Central memory CD8-positive, alpha-beta T cell (primary cell): ENCODE measurements around the gene PCP4.

Experiments
- ATAC-seq: fragments of 150-1000 bp; cut with Tn5 transposase; replicated peaks from 2 replicates; pipeline ENCODE4 v1.10.0; 2022; ENCODE audit warnings: mild to moderate bottlenecking, moderate FRiP score, moderate number of reproducible peaks; ENCODE audit not compliant: poor library complexity, severe bottlenecking; ENCODE audit errors: extremely low read depth
- DNase-seq, 2 donors: peaks; one replicate each; pipeline ENCODE4 v3.0.0; 2021; ENCODE audit warnings: low spot score in 2 of 2
- H3K27ac Mint-ChIP-seq: one replicate; pipeline ENCODE4 v1.8.0; 2022; ENCODE audit warnings: low read depth, mild to moderate bottlenecking, moderate library complexity, mixed read lengths
- H3K27me3 Mint-ChIP-seq: one replicate; pipeline ENCODE4 v1.8.0; 2022; ENCODE audit warnings: mixed read lengths
- H3K36me3 Mint-ChIP-seq: one replicate; pipeline ENCODE4 v1.8.0; 2022; ENCODE audit warnings: mild to moderate bottlenecking, moderate library complexity, mixed read lengths; ENCODE audit not compliant: insufficient read depth
- H3K4me1 Mint-ChIP-seq: one replicate; pipeline ENCODE4 v1.8.0; 2022; ENCODE audit warnings: mixed read lengths
- H3K4me3 Mint-ChIP-seq: one replicate; pipeline ENCODE4 v1.8.0; 2022; ENCODE audit warnings: mild to moderate bottlenecking, moderate library complexity, mixed read lengths
- H3K9me3 Mint-ChIP-seq: one replicate; pipeline ENCODE4 v1.8.0; 2022; ENCODE audit warnings: mixed read lengths

PCP4 gene

DNA sequence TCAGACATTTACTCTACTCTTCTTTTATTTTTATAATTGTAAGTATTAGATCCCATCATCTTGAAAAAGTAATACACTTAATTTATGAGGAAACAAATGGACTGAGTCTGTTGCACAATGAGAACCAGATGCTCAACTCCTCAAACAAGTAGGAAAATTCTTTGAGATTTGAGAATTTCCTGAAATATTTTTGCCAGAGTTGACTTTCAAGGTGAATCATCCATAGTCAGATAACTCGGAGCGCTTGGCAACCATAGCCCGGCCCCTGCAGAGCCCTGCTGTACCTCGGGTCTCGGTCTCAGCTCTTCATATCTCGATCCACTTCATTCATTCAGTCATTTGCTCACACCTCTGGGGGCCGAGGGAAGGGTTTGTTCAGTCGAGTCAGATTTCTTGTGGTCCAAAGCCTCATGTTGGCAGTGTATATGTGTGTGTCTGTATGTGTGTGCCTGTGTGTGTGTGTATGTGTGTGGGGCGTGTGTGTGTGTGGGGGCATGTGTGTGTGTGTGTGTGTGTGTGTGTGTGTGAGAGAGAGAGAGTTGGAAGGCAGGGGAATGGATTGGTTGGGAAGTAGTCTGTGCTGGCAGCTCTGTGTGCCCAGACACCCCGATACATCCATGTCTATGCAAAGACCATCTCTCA, 18.1 kb upstream of the PCP4 start:
- DNase-seq, result no peak
- Mint-ChIP-seq H3K27me3 (no peaks in the 10 kb centered on the region), H3K9me3 (peaks cover 3% of the 10 kb centered on the region), H3K4me1 (no peaks in the 10 kb centered on the region), H3K4me3 (no peak overlapping the region), H3K36me3 (no peaks in the 10 kb centered on the region), H3K27ac (no peak overlapping the region)
- ATAC-seq, result no peak

DNA sequence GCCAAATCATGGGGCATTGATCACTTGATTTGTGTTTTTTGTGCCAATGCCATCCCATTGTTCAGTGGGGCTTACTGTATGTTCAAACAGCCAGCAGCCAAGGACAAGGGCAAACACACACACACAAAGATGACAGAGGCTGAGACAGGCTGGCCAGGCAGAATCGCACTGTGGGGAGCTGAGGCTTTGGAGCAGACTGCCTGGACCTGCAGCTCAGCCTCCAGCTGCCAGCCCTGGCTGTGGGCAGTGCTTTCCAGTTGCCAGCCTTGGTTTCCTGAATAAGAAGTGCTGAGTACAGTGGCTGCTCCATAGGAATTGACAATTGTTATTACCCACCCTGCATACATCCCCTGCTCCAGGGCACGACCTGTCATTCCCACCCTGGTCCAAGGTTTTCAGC, 16.9 kb upstream of the PCP4 start:
- DNase-seq (no peak), ATAC-seq (no peak)
- Mint-ChIP-seq H3K36me3 (no peaks in the 10 kb centered on the region), H3K4me3 (no peak overlapping the region), H3K27me3 (no peaks in the 10 kb centered on the region), H3K27ac (no peak overlapping the region), H3K9me3 (peaks cover 5% of the 10 kb centered on the region), H3K4me1 (no peaks in the 10 kb centered on the region)

DNA sequence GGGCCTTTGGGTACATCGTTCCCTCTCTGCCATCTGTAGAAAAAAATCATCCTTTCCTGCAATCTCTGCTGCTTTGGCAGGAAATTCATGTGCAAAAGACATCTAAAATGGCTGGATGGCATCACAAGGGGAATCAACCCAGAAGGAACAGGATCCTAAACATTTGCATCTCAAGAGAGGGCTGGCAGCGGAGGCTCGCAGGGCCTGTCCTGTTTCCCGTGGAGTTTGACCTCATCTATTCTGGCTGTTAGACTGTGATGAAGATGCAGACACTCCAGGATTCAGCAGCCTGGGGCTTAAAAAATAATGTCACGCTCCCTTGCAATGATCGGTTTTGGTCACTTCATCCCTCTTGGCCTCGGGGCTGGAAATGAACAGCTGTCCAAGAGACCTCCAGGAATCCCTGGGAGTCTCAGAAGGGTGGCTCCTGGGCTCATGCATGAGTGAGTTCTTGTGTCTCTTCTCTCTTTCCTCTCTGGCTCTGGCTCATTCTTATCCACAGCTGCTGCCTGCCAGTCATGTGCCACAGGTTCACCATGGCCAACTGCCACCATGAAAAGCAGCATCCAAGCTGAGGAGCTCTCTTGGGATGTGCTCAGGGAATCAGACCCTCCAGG, 16.1 kb upstream of the PCP4 start:
- Mint-ChIP-seq H3K4me3 (no peak overlapping the region), H3K36me3 (no peaks in the 10 kb centered on the region)
- ATAC-seq, result no peak

DNA sequence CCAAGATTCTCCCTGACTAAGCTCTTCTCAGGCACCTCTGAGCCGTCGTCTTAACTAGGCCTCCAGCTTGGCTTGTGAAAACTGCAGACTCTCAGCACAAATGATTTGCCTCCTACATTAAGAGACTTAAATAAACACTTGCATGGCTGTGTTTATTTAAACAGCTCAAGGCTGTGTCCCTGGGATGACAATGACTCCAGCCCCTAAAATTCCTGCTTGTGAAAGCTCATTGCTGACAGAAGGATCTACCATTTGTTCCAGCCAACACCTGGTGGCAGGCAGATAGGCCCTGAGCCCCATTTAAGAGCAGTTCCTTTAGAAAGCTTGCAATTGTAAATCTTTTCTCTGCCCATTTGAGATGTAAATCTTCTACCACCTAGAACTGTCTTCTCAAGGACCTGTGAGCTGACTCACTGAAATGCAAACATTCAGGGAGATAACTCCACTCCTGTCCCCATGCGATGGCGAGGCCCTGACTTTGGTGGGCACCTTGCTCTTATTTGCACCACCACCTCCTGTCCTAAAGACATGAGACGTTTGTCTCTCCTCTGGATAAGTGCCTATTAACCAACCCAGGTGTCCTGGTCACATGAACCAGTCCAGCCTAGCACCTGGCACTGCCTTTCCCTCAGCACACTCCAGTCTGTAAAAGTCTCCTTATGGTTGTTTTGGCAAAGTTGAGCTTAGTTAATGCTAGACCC, 15.1 kb upstream of the PCP4 start:
- Mint-ChIP-seq H3K9me3 (peaks cover 5% of the 10 kb centered on the region), H3K4me1 (no peaks in the 10 kb centered on the region), H3K27me3 (no peaks in the 10 kb centered on the region), H3K27ac (no peak overlapping the region), H3K4me3 (no peak overlapping the region), H3K36me3 (peaks cover 2% of the 10 kb centered on the region)
- DNase-seq (no peak), ATAC-seq (no peak)

More for the DNA sequence above, 16.1 kb upstream of the PCP4 start:
- no peak for DNase-seq
- peaks cover 5% of the 10 kb centered on the region for H3K9me3 Mint-ChIP-seq
- H3K27me3 Mint-ChIP-seq, result no peaks in the 10 kb centered on the region
- H3K27ac Mint-ChIP-seq, result no peak overlapping the region
- H3K4me1 Mint-ChIP-seq, result no peaks in the 10 kb centered on the region

DNA sequence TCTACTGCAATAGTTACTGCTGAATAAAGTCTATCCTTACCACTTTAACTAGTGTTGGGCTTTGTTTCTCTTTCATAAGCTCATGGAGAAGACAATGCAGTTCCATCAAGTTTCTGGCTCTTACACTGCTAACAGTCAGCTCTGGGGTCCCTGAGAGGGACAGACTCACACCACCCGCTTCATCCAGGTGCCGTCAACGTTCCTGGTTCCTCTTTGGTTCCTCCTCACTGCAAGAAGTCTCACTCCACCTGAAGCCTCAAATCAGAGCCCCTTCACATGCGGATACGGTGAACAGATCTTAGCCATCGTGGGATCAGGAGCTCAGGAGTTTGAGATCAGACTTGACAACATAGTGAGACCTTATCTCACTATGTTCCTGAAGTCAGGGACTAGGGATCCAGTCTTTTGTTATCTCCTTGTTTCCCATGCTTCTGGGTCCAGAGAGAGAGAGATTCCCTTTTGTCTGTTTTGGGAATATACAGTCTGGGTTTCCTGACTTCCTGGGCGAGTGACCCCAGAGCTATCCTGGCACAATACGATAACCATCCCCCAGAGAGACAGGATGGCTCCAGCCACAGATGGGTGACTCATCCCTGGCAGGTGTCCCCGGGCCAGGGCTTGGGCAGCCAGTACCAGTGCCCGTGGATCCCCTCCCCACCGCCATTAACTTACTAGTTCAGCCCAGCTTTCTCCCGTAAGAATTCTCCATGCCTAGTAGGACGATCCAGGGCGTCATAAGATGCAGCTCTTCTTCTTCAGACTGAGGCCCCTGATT, 14.3 kb upstream of the PCP4 start:
- Mint-ChIP-seq H3K36me3 (peaks cover 2% of the 10 kb centered on the region), H3K27ac (no peak overlapping the region), H3K9me3 (peaks cover 5% of the 10 kb centered on the region), H3K4me3 (no peak overlapping the region), H3K4me1 (no peaks in the 10 kb centered on the region), H3K27me3 (no peaks in the 10 kb centered on the region)
- ATAC-seq, result no peak
- no peak for DNase-seq

DNA sequence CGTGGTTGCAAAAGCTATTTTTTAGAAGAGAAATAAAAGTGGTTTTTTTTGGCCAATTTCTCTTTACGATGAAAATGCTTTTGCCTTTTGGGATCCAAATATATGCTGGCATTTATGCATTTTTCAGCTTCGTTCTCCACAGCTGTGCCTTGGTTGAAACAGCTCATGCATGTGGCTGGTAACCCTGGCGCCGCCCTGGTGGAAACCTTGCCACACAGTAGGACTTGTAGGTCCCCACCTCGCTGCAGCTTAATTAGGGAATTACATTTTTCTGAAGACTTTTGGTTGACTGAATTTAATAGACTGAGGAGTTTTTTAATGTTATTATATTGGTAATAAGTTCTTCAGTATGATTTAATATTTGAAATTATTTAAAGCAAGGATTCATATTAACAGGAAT, 12.7 kb upstream of the PCP4 start:
- H3K4me1 Mint-ChIP-seq, result no peaks in the 10 kb centered on the region
- H3K27ac Mint-ChIP-seq, result no peak overlapping the region
- H3K4me3 Mint-ChIP-seq, result no peak overlapping the region
- DNase-seq (no peak), ATAC-seq (no peak)
- no peaks in the 10 kb centered on the region for H3K27me3 Mint-ChIP-seq
- H3K36me3 Mint-ChIP-seq, result peaks cover 3% of the 10 kb centered on the region
- peaks cover 5% of the 10 kb centered on the region for H3K9me3 Mint-ChIP-seq

DNA sequence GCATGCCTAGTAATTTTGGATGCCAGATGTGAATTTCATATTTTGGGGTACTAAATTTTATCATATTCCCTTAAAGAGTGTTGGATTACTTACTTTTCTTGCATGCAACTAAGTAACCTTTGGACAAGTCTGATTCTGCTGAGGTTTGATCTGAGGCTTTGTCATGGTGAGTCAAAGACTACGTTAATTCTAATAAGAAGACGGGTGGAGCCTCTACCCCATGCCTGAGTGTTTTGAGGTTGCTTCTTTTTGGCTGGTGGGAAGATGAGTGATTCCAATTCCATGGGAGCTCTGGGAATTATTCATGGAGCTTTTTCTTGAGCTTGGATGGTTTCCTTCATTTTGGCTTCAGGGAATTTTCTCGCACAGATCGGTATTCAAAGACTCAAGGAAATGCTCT, 11.6 kb upstream of the PCP4 start:
- H3K4me1 Mint-ChIP-seq, result no peaks in the 10 kb centered on the region
- H3K27ac Mint-ChIP-seq, result no peak overlapping the region
- no peak overlapping the region for H3K4me3 Mint-ChIP-seq
- peaks cover 5% of the 10 kb centered on the region for H3K9me3 Mint-ChIP-seq
- H3K36me3 Mint-ChIP-seq, result peaks cover 3% of the 10 kb centered on the region
- ATAC-seq (no peak), DNase-seq (no peak)
- H3K27me3 Mint-ChIP-seq, result no peaks in the 10 kb centered on the region

DNA sequence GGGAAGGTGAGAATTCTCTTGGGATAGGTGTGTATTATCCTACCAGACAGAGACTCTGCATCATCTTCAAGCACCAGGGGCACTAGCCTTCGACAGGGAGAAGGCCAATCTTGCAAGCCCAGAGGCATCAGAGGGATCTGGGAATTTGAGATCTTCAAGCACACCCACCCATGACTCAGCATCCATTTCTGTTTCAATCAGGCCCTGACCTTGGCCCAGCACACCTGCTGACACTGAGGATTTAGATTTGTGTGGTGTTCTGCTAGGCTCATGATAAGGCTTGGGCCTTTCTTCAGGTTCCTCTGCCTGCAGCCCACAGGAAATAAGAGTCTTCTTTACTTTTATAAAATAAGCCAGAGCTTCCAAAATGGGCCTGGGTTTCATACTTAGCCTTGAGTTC, 6.6 kb upstream of the PCP4 start:
- Mint-ChIP-seq H3K36me3 (peaks cover 3% of the 10 kb centered on the region), H3K9me3 (no peaks in the 10 kb centered on the region), H3K27me3 (no peaks in the 10 kb centered on the region), H3K4me3 (no peak overlapping the region), H3K4me1 (no peaks in the 10 kb centered on the region), H3K27ac (no peak overlapping the region)
- DNase-seq (no peak), ATAC-seq (no peak)

DNA sequence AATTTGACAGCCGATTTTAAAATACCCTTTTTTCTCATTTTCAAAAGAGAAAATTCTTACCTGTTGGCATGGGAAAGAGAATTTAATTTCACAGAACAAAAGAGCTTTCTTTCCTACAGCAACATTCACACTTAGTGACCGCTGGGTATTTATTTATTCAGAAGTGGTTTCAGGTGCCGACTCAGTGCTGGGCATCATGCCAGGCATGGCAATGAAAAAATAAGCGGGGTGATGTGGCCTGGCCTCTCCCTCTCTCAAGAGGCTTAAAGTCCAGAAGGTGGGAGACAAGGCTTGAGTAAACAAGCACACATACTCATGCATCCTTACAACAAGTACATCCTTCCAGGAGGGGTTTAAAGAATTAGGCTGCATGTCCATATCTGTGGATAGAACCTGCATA, 4.1 kb upstream of the PCP4 start:
- Mint-ChIP-seq H3K4me3 (no peak overlapping the region), H3K9me3 (no peaks in the 10 kb centered on the region), H3K27me3 (no peaks in the 10 kb centered on the region), H3K27ac (no peak overlapping the region), H3K36me3 (peaks cover 1% of the 10 kb centered on the region), H3K4me1 (no peaks in the 10 kb centered on the region)
- DNase-seq (no peak), ATAC-seq (no peak)

DNA sequence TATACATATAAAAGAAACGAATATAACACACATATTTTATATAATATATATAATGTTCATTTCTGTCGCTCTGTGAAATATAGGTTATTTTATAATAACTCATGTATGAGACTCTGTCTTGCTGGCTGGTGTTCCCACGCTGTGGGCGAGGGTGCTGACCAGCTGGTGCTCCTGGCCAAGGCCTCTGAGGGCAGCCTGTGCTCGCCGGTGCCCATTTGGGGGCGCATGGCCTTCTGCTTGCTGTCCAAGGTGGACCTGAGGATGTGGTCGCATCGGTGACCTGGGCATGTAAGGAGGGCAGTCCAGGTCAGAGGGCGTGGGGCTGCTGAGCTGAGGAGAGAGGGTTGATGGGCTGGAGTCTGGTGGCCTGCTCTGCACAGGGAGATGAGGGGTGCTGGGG, 1.1 kb upstream of the PCP4 start:
- DNase-seq (no peak), ATAC-seq (no peak)
- H3K9me3 Mint-ChIP-seq, result peaks cover 6% of the 10 kb centered on the region
- no peaks in the 10 kb centered on the region for H3K27me3 Mint-ChIP-seq
- H3K27ac Mint-ChIP-seq, result no peak overlapping the region
- no peak overlapping the region for H3K4me3 Mint-ChIP-seq
- H3K36me3 Mint-ChIP-seq, result no peaks in the 10 kb centered on the region
- no peaks in the 10 kb centered on the region for H3K4me1 Mint-ChIP-seq

DNA sequence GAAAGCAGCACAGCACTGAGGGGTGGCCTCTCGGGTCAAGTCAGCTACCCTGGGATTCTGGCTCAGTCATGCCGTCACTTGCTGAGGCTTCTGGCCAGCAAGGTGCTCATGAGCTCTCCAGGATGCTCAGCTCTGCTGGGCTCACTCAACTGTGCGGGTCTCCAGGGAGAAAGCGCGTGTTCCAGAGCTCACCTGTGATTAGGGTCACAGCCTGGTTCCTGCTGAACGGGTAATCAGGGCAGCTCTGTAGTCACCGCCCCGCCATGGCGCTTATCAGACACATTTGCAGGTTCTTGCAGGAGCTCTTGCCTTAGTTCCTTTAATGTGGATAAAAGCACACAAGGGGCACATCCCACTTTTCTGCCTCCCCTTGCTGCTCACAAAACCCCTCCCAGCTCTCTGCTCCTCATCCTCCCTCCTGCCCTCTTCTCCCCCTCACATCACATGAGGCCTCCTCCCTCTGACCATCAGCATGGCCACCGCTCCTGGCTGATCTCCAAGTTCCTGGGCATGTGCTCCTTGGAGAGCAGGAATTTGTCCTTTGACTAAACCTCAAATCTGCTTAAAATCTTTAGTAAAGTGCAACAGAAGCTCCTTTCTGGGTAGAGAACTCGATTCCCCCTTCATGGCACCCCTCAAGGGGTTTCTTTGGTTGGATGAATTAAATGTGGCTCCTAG, 2.0 kb downstream of the PCP4 start:
- ATAC-seq (no peak), DNase-seq (no peak)
- Mint-ChIP-seq H3K9me3 (peaks cover 6% of the 10 kb centered on the region), H3K36me3 (no peaks in the 10 kb centered on the region), H3K4me3 (no peak overlapping the region), H3K4me1 (no peaks in the 10 kb centered on the region), H3K27ac (no peak overlapping the region), H3K27me3 (no peaks in the 10 kb centered on the region)

DNA sequence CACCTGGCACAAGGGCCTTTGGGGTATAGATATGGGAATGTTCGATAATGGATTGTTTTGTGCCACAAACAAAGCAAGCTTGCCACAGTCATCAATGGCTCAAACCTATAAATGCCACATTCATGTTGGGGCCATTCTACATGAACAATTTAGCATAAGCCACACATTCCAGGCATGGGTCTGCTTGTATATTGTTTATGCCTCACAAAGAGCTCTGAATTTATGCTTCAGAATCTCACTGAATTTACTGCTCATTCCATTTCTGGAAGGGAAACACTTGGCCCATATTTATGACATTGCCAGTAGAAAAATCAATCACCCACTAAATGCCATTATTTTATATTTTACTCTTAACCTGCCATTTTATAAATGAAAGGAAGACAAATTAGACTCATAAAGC, 6.4 kb downstream of the PCP4 start:
- no peaks in the 10 kb centered on the region for H3K36me3 Mint-ChIP-seq

More for the DNA sequence above, 6.4 kb downstream of the PCP4 start:
- Mint-ChIP-seq H3K9me3 (peaks cover 11% of the 10 kb centered on the region), H3K4me1 (no peaks in the 10 kb centered on the region), H3K27ac (no peak overlapping the region), H3K27me3 (no peaks in the 10 kb centered on the region), H3K4me3 (no peak overlapping the region)
- ATAC-seq, result no peak
- no peak for DNase-seq
